Measurements from ENCODE around the gene CCDC69. TPM values are rescaled to one million over a fixed set of nuclear protein-coding genes. Genes with fewer than 3 reads are reported as not detected.
"Not testable (repeated sequence)": the region's sequence is repeated elsewhere in the genome, so short reads cannot be mapped to it uniquely, and the experiment has no call there.

The CCDC69 gene
- polyA plus RNA-seq, 4 donors = 3.5 to 5.3 (median 4.9) TPM

GRCh38 chr5:151197291-151197600 lies 26.6 kb downstream of the CCDC69 start:
- not testable (repeated sequence) for DNase-seq (ENCODE audit: low read depth in 4 of 4, low spot score in 3 of 4)

- no peak for DNase-seq (ENCODE audit: low read depth in 4 of 4, low spot score in 3 of 4)
Measured at GRCh38 chr5:151196556-151197290, 27.2 kb downstream of the CCDC69 start.

- DNase-seq (ENCODE audit: low read depth in 4 of 4, low spot score in 3 of 4) = no peak
Measured at GRCh38 chr5:151195622-151196021, 28.3 kb downstream of the CCDC69 start.

- no peak for DNase-seq (ENCODE audit: low read depth in 4 of 4, low spot score in 3 of 4)
Measured at GRCh38 chr5:151192626-151193025, 31.3 kb downstream of the CCDC69 start.

GRCh38 chr5:151191661-151192060 lies 32.2 kb downstream of the CCDC69 start:
- DNase-seq (ENCODE audit: low read depth in 4 of 4, low spot score in 3 of 4) = no peak

GRCh38 chr5:151189151-151189550 lies 34.7 kb downstream of the CCDC69 start:
- no peak for DNase-seq (ENCODE audit: low read depth in 4 of 4, low spot score in 3 of 4)

- no peak for DNase-seq (ENCODE audit: low read depth in 4 of 4, low spot score in 3 of 4)
Measured at GRCh38 chr5:151186538-151186937, 37.4 kb downstream of the CCDC69 start.

- no peak for DNase-seq (ENCODE audit: low read depth in 4 of 4, low spot score in 3 of 4)
Measured at GRCh38 chr5:151186052-151186451, 37.8 kb downstream of the CCDC69 start.

GRCh38 chr5:151184316-151185042 lies 39.4 kb downstream of the CCDC69 start:
- DNase-seq (ENCODE audit: low read depth in 4 of 4, low spot score in 3 of 4) = no peak

- DNase-seq (ENCODE audit: low read depth in 4 of 4, low spot score in 3 of 4) = no peak
Measured at GRCh38 chr5:151183456-151184245, 40.2 kb downstream of the CCDC69 start.

GRCh38 chr5:151182976-151183375 lies 40.9 kb downstream of the CCDC69 start:
- DNase-seq (ENCODE audit: low read depth in 4 of 4, low spot score in 3 of 4) = no peak

- no peak for DNase-seq (ENCODE audit: low read depth in 4 of 4, low spot score in 3 of 4)
Measured at GRCh38 chr5:151182524-151182900, 41.4 kb downstream of the CCDC69 start.

GRCh38 chr5:151181818-151182523 lies 41.9 kb downstream of the CCDC69 start:
- DNase-seq (ENCODE audit: low read depth in 4 of 4, low spot score in 3 of 4) = no peak

- no peak for DNase-seq (ENCODE audit: low read depth in 4 of 4, low spot score in 3 of 4)
Measured at GRCh38 chr5:151180291-151180690, 43.6 kb downstream of the CCDC69 start.

- no peak for DNase-seq (ENCODE audit: low read depth in 4 of 4, low spot score in 3 of 4)
Measured at GRCh38 chr5:151179489-151179840, 44.4 kb downstream of the CCDC69 start.

- no peak for DNase-seq (ENCODE audit: low read depth in 4 of 4, low spot score in 3 of 4)
Measured at GRCh38 chr5:151178777-151179488, 45.0 kb downstream of the CCDC69 start.

- no peak for DNase-seq (ENCODE audit: low read depth in 4 of 4, low spot score in 3 of 4)
Measured at GRCh38 chr5:151178372-151178771, 45.5 kb downstream of the CCDC69 start.

- DNase-seq (ENCODE audit: low read depth in 4 of 4, low spot score in 3 of 4) = not testable (repeated sequence)
Measured at GRCh38 chr5:151176268-151176667, 47.6 kb downstream of the CCDC69 start.

- DNase-seq (ENCODE audit: low read depth in 4 of 4, low spot score in 3 of 4) = no peak
Measured at GRCh38 chr5:151174612-151175101, 49.2 kb downstream of the CCDC69 start.

All from left renal pelvis (tissue), 4 donors.